Sigmoid colon (tissue), 7 donors: ENCODE results near the gene TJAP1. TPM values are rescaled to one million over a fixed set of nuclear protein-coding genes. Genes with fewer than 3 reads are reported as not detected.
"Not testable (repeated sequence)": the region's sequence is repeated elsewhere in the genome, so short reads cannot be mapped to it uniquely, and the experiment has no call there.

Experiments used
- DNase-seq: peaks from one replicate; pipeline ENCODE4 v3.0.0-alpha.2; 2019
- H3K27ac ChIP-seq, 4 donors: fragments of 200-600 bp; sonication (generic); one replicate each; pipeline ENCODE4 v1.5.1; 2016 to 2019; ENCODE audit warnings: mild to moderate bottlenecking in 1 of 4
- H3K27me3 ChIP-seq, 3 donors: fragments of 200-600 bp; sonication (generic); one replicate each; pipeline ENCODE4 v1.5.1; 2019; ENCODE audit warnings: mild to moderate bottlenecking in 1 of 3
- H3K36me3 ChIP-seq, 4 donors: fragments of 200-600 bp; sonication (generic); one replicate each; pipeline ENCODE4 v1.5.1; 2016 to 2019
- H3K4me1 ChIP-seq, 4 donors: fragments of 200-600 bp; sonication (generic); one replicate each; pipeline ENCODE4 v1.5.1; 2017 to 2019
- H3K4me3 ChIP-seq, 4 donors: fragments of 200-600 bp; sonication (generic); one replicate each; pipeline ENCODE4 v1.5.1; 2017 to 2019; ENCODE audit warnings: mild to moderate bottlenecking in 2 of 4, moderate library complexity in 1 of 4
- H3K9me3 ChIP-seq, 4 donors: fragments of 200-600 bp in 3 of 4; sonication (generic) in 3 of 4; one replicate each; pipeline versions ENCODE4 v1.5.1 to v1.6.1; 2013 to 2019
- EP300 ChIP-seq, 4 donors: sonication (generic); formaldehyde crosslinking; IDR thresholded peaks; one replicate each; pipeline ENCODE4 v1.6.1; 2017; ENCODE audit warnings: antibody characterized with exemption in 4 of 4
- POLR2A ChIP-seq, 2 donors: fragments of 450-650 bp; IDR thresholded peaks; one replicate each; pipeline ENCODE4 v1.6.1; 2016; ENCODE audit warnings: antibody characterized with exemption in 2 of 2, mild to moderate bottlenecking in 2 of 2, moderate library complexity in 2 of 2
- POLR2AphosphoS5 ChIP-seq, 4 donors: sonication (generic); formaldehyde crosslinking; IDR thresholded peaks; one replicate each; pipeline ENCODE4 v1.6.1; 2017; ENCODE audit warnings: antibody characterized with exemption in 4 of 4
- WGBS, 2 donors: extraction: QIAGEN DNeasy Blood & Tissue Kit; methylation state at CpG; one replicate each; pipeline ENCODE4 v1.1.7; 2013; 5-methylcytosine and 5-hydroxymethylcytosine counted together
- intact Hi-C: fragments of 100-400 bp; cut with DNase I; formaldehyde crosslinking; loops from one replicate; pipeline ENCODE4 v1.15.1; 2023
- polyA plus RNA-seq, 3 donors: library from polyadenylated mRNA; stranded (reverse); fragments of 200-250 nt; gene quantifications; one replicate each; pipeline ENCODE4 v1.2.3, GENCODE V29; 2013
- total RNA-seq, 4 donors: library from RNA; depleted of rRNA; stranded (reverse); fragments of >200 nt; gene quantifications; one replicate each; pipeline ENCODE4 v1.1.0, GENCODE V29; 2016
- TF ChIP-seq, protein P1 (sequence below), 4 experiments: fragments of 450-650 bp in 3 of 4; fragments of 200-600 bp in 1 of 4; IDR thresholded peaks; one replicate each; pipeline ENCODE4 v1.5.1; 2016 to 2019; ENCODE audit warnings: antibody characterized with exemption in 4 of 4, mild to moderate bottlenecking in 3 of 4, moderate library complexity in 2 of 4
- donor health status: healthy with polysubstance abuse.
- donor health status: Bipolar disorder and iron deficiency.
- donor health status: healthy.

Gene TJAP1
- total and polyA plus RNA-seq, 7 donors = 3.0 to 27.1 (median 20.0) TPM

DNA sequence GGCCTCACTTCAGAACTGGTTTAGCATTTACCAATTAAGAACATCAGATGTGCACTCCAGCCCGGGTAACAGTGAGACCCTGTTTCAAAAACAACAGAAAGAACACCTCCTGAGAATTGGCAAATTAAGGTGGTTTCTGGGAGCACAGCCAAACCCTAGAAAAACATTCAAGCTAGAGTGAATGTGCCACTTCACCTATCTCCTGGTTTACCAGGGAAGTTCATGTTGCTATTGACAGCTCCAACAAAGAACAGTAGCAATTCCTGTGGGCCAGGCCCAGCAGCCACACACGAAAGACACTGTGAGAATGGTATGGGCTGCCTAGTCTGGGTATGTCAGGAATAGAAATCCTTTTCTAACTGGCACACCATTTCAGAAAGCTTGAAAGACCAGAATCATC is 44.5 kb downstream of the TJAP1 start:
- Histone ChIP-seq H3K4me1 (peaks cover 0 to 16% (median 14%) of the 10 kb centered on the region in 4 donors), H3K36me3 (peaks cover 49 to 78% (median 51%) of the 10 kb centered on the region in 4 donors), H3K27me3 (no peaks in the 10 kb centered on the region), H3K9me3 (no peaks in the 10 kb centered on the region), H3K4me3 (no peak overlapping the region), H3K27ac (no peak overlapping the region)
- DNase-seq = no peak
- 79 to 92% methylated on average over 2 of the region's 2 CpGs for WGBS, 2 donors
- TF ChIP-seq, protein P1, sequence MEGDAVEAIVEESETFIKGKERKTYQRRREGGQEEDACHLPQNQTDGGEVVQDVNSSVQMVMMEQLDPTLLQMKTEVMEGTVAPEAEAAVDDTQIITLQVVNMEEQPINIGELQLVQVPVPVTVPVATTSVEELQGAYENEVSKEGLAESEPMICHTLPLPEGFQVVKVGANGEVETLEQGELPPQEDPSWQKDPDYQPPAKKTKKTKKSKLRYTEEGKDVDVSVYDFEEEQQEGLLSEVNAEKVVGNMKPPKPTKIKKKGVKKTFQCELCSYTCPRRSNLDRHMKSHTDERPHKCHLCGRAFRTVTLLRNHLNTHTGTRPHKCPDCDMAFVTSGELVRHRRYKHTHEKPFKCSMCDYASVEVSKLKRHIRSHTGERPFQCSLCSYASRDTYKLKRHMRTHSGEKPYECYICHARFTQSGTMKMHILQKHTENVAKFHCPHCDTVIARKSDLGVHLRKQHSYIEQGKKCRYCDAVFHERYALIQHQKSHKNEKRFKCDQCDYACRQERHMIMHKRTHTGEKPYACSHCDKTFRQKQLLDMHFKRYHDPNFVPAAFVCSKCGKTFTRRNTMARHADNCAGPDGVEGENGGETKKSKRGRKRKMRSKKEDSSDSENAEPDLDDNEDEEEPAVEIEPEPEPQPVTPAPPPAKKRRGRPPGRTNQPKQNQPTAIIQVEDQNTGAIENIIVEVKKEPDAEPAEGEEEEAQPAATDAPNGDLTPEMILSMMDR (IDR thresholded peaks at IDR 0.05) = no peak
- TF ChIP-seq POLR2A (IDR thresholded peaks at IDR 0.05) (no peak), POLR2AphosphoS5 (IDR thresholded peaks at IDR 0.05) (no peak), EP300 (IDR thresholded peaks at IDR 0.05) (no peak)
- intact Hi-C loops = no loop called here

DNA sequence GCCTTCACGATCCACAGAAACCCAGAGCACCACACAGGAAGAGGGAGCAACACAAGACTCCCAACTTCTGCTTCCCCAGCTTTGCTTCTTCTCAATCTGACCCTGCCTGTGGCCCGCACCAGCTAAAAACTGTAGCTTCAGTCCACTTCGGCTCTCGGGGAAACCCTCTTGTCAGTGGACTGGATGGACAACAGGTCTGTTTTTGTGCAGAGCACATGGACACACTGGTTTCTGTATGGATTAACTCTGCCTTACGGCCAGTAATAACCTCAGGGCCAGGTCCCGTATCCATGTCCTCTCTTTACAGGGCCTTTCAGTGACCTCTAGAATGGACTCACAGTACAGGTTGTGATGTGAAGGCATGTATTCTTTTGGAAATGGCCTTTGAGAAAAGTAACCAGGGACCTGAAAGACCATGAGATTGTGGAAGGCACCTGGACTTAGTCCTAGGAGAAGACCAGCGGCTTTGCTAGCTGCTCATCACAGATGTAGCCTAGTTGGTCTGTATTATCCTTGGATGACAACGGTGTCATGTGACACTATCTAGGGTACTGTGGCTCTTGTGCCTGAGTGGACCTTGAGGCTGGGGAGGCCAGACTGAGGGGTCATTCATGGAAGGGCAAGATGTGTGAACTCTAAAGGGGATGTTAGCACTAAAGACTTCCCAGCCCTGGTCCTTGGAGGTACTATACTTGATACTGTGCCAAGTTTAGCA is 45.3 kb downstream of the TJAP1 start:
- intact Hi-C loops = no loop called here
- WGBS, 2 donors = 91 to 94% methylated on average over 8 of the region's 8 CpGs
- TF ChIP-seq POLR2AphosphoS5 (IDR thresholded peaks at IDR 0.05) (no peak), POLR2A (IDR thresholded peaks at IDR 0.05) (no peak), EP300 (IDR thresholded peaks at IDR 0.05) (no peak)
- TF ChIP-seq, protein P1 (IDR thresholded peaks at IDR 0.05) = no peak
- H3K27ac ChIP-seq = no peak overlapping the region
- H3K27me3 ChIP-seq = no peaks in the 10 kb centered on the region
- H3K36me3 ChIP-seq = peaks cover 49 to 87% (median 59%) of the 10 kb centered on the region in 4 donors
- H3K4me3 ChIP-seq = no peak overlapping the region
- no peaks in the 10 kb centered on the region for H3K9me3 ChIP-seq
- no peak for DNase-seq
- peaks cover 0 to 13% (median 11%) of the 10 kb centered on the region in 4 donors for H3K4me1 ChIP-seq

DNA sequence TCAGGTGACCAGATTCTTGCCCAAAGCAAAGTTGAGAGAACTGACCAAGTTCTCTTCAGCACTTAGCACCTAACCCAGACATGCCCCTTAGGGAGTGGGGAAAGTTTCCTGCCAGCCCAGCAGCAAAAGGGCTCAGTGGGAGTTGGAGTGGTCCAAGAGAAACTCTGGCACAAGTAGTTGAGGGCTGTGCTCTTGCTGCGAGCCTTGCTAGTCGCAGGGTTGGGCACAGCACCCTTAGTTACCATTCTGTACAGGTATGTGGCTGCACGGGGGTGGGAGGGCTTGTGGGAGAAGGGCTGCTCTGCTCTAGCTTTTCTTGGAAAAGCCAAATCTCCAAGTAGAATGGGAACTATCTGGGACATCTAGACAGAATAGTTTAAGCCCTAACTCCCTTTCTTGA is 45.9 kb downstream of the TJAP1 start:
- no peak for TF ChIP-seq POLR2AphosphoS5 (IDR thresholded peaks at IDR 0.05)

DNA sequence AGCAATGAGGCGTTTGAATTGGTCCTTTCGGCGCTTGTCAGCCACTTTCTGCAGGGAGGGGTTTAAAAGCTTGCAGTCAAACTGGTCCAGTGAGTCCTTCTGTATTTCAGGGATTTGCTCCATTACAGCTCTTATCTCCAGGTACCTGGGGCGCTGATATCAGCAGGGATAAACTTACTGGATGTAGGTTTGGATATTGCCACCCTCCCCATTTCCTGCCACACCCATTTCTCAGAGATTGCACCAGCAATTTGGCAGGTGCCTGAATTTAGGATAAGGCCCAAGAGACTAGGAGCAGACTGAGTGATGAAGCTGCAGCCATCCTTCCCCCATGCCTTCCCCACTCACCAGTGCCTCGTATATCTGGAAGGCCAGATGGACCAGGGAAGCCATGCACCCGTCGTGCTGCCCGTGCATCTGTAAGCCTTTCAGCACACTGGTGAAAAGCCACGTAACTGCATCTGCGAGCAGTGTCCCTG is 47.2 kb downstream of the TJAP1 start:
- DNase-seq = no peak
- WGBS, 2 donors = 44 to 85% methylated on average over 10 of the region's 10 CpGs
- no peaks in the 10 kb centered on the region for H3K27me3 ChIP-seq
- peaks cover 51 to 100% (median 67%) of the 10 kb centered on the region in 4 donors for H3K36me3 ChIP-seq
- no peak overlapping the region for H3K4me3 ChIP-seq
- no peak overlapping the region for H3K27ac ChIP-seq
- no peaks in the 10 kb centered on the region for H3K9me3 ChIP-seq
- no peaks in the 10 kb centered on the region for H3K4me1 ChIP-seq
- TF ChIP-seq, protein P1 (IDR thresholded peaks at IDR 0.05) = no peak
- TF ChIP-seq POLR2A (IDR thresholded peaks at IDR 0.05) (no peak), EP300 (IDR thresholded peaks at IDR 0.05) (no peak), POLR2AphosphoS5 (IDR thresholded peaks at IDR 0.05) (no peak)
- intact Hi-C loops = no loop called here

More for the DNA sequence above, 45.9 kb downstream of the TJAP1 start:
- H3K36me3 ChIP-seq = peaks cover 52 to 93% (median 64%) of the 10 kb centered on the region in 4 donors
- no peaks in the 10 kb centered on the region for H3K27me3 ChIP-seq
- peaks cover 0 to 7% (median 5%) of the 10 kb centered on the region in 4 donors for H3K4me1 ChIP-seq
- no peak overlapping the region for H3K27ac ChIP-seq
- H3K9me3 ChIP-seq = no peaks in the 10 kb centered on the region
- no peak overlapping the region for H3K4me3 ChIP-seq
- DNase-seq = no peak
- intact Hi-C loops = no loop called here
- 95 to 97% methylated on average over 3 of the region's 3 CpGs for WGBS, 2 donors

DNA sequence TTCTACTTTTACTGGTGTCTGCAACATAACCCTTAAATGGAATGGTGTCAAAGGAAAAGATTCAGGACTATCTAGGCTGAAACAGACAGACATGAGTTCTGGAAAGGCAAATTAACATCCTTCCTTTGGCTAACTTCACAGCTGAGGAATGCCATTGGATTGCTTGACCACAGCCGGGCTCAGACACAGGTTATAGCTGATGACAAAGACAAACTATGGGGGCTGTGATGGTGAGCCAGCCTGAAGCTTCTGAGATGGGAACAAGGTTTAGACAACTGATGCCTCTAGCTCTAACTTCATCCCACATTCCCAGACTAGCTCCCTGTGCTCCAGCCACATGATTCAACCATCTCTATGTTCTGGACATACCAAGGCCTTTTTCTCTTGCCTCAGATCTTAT is 54.8 kb downstream of the TJAP1 start:
- H3K9me3 ChIP-seq = no peaks in the 10 kb centered on the region
- intact Hi-C loops = no loop called here
- no peaks in the 10 kb centered on the region for H3K27me3 ChIP-seq
- DNase-seq = no peak
- H3K27ac ChIP-seq = no peak overlapping the region
- H3K4me3 ChIP-seq = no peak overlapping the region
- H3K4me1 ChIP-seq = no peaks in the 10 kb centered on the region
- TF ChIP-seq EP300 (IDR thresholded peaks at IDR 0.05) = no peak
- TF ChIP-seq POLR2A (IDR thresholded peaks at IDR 0.05) = no peak
- TF ChIP-seq POLR2AphosphoS5 (IDR thresholded peaks at IDR 0.05) = no peak
- TF ChIP-seq, protein P1 (IDR thresholded peaks at IDR 0.05) = no peak
- WGBS, 2 donors = 94 to 96% methylated on average over 1 of the region's 1 CpG
- peaks cover 11 to 85% (median 27%) of the 10 kb centered on the region in 4 donors for H3K36me3 ChIP-seq

DNA sequence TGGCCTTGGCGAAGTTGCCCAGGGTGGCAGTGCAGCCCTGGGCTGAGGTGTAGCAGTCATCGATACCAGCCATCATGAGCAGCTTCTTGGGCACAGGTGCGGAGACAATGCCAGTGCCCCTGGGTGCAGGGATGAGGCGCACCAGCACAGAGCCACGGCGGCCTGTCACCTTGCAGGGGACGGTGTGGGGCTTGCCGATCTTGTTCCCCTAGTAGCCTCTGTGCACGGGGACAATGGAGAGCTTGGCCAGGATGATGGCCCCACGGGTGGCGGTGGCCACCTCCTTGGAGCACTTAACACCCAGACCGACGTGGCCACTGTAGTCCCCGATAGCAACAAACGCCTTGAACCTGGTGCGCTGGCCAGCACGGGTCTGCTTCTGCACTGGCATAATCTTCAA is 61.6 kb downstream of the TJAP1 start:
- intact Hi-C loops, H3K4me1 ChIP-seq, DNase-seq, H3K27ac ChIP-seq, H3K4me3 ChIP-seq, H3K27me3 ChIP-seq, H3K9me3 ChIP-seq: not testable (repeated sequence)
- WGBS, 2 donors = 97 to 98% methylated on average over 15 of the region's 17 CpGs
- H3K36me3 ChIP-seq = peaks cover 0 to 74% (median 13%) of the 10 kb centered on the region in 4 donors

DNA sequence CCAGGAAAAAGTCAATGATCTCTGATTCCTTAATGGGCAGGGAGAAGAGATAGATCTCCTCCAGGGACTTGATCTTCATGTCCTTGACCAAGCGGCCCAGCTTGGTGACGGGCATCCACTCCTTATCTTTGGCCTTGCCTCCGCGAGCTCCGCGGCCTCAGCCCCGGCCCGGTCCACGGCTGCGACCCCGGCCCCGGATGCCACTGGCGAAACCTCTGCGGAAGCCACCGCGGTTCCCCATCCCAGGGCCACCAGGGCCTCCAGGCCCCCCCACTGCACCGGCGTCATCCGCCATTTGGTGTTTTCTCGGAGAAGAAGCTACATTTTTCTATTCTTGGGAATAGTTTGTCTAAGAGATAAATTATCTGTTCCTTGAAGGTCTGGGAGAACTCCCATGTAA is 62.0 kb downstream of the TJAP1 start:
- H3K4me1 ChIP-seq, H3K27ac ChIP-seq, H3K27me3 ChIP-seq, DNase-seq, H3K9me3 ChIP-seq, H3K4me3 ChIP-seq, intact Hi-C loops: not testable (repeated sequence)
- H3K36me3 ChIP-seq = peaks cover 0 to 76% (median 12%) of the 10 kb centered on the region in 4 donors
- WGBS, 2 donors = 98% methylated on average over 20 of the region's 20 CpGs
